GM18499 (cell line): Measurements from ENCODE around the gene PRICKLE1.

Experiments used
- ATAC-seq: cut with Tn5 transposase; IDR thresholded peaks from one replicate; pipeline ENCODE4 v1.9.1; 2021; ENCODE audit warnings: moderate number of reproducible peaks; ENCODE audit not compliant: insufficient read depth, unreplicated experiment

PRICKLE1 gene

GRCh38 chr12:42590330-42590934, 886 bp upstream of the PRICKLE1 start:
- ATAC-seq, result no peak

GRCh38 chr12:42588524-42589464, 752 bp downstream of the PRICKLE1 start:
- no peak for ATAC-seq

DNA sequence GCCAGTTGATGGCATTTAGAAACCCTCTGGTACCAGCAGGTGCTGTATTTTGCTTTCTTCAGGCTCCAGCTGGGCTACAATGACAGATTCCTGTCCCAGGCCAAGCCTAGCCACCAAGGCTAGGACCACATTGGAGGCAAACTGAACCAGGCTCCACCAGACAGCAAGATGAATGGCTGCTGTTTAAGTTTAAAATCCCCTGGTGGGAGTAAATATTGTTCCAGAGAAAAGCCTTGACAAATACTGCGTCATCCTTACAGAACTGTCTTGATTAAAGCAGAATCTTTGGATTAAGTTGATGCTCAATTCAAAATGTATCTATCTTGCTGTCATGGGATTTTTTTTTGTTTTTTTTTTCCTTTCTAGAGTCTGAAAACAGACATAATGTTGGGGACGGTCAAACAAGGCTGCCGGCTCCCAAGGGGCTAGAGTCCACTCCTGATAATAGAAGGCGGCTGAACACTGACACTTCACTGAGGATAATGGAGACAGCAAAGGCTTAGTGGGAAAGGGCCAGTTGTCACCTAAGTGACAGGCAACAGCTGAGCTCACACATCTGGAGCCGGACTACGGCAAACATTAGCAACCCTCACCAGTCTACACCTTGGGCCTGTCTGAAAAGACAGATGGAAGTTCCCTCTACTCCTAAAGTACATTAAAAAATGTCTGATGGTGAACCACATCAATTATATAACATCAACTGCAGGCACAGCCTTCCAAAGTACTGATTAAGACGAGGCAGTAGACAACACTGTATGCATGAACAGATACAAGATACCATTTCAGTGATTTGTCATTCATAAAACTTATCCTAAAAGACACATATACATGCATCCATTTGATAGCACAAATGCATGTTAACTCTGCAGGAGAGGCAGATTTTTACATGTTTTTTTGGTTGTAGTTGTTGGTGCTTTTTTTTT, 1.7 kb downstream of the PRICKLE1 start:
- no peak for ATAC-seq

- ATAC-seq, result no peak
Measured at GRCh38 chr12:42586268-42586667, 3.3 kb downstream of the PRICKLE1 start.

DNA sequence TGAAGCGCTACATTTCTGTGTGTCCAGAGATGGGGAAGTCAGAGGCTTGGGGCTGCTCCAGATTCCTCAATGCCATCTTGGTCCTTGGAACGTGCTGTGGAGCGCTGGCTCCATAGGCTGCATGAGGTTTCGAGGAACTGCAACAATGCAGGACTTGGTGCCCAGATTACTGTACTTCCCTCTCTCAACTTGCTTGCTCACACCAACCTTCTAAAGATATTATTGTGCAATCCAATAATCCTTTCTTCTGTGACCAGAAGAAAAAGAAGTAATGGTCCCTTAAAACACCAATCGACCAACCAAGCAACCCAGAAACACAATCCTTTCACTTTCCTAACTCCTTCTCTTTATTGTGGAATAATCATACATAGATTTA, 3.7 kb downstream of the PRICKLE1 start:
- ATAC-seq, result no peak

- no peak for ATAC-seq
Measured at GRCh38 chr12:42585154-42585840, 4.2 kb downstream of the PRICKLE1 start.

DNA sequence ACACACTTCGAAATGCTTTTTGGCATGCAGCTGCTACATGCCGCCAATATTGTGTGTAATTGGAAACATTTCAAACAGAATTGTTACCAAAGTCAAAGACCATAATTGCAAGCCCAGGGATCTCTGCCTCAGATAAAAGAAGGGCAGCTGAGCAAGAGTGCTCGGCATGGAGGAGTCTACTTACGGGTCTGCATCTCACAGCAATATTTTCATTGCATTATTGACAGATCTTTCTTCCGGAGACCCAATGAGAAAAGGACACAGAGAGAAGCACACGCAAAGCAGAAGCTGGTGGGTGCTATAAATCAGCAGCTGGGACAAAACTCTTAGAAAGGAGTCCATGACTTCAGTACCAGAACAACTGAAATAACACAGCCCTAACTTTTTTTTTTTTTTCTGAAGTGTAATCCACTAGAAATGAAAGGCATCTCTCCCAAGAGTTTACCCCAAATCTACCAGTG, 4.9 kb downstream of the PRICKLE1 start:
- no peak for ATAC-seq

- no peak for ATAC-seq
Measured at GRCh38 chr12:42583016-42583415, 6.5 kb downstream of the PRICKLE1 start.

- no peak for ATAC-seq
Measured at GRCh38 chr12:42582498-42582897, 7.0 kb downstream of the PRICKLE1 start.

- ATAC-seq, result no peak
Measured at GRCh38 chr12:42582050-42582449, 7.5 kb downstream of the PRICKLE1 start.

GRCh38 chr12:42576374-42576773, 13.2 kb downstream of the PRICKLE1 start:
- no peak for ATAC-seq

GRCh38 chr12:42575717-42576116, 13.8 kb downstream of the PRICKLE1 start:
- no peak for ATAC-seq

GRCh38 chr12:42574851-42575266, 14.7 kb downstream of the PRICKLE1 start:
- ATAC-seq, result no peak

- ATAC-seq, result no peak
Measured at GRCh38 chr12:42571327-42572009, 18.1 kb downstream of the PRICKLE1 start.

DNA sequence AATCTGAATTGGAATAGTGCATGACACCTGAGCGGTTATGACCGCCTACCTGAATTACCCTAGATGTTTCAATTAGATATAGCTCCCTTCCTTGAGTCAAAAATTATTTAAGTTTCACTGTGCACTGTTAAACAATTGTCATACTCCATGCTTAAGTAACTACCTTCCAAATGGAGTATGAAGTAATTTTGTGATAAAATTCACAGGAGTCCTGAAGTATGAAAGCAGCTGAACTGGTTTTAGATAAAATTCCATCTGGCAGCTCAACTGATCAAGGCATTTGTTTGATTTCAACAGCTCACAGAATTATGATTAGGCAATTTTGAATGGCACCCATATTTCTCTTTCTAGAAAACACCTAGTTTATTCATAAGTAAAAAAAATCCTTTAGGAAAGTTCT, 19.5 kb downstream of the PRICKLE1 start:
- no peak for ATAC-seq

GRCh38 chr12:42568952-42569915, 20.3 kb downstream of the PRICKLE1 start:
- no peak for ATAC-seq

DNA sequence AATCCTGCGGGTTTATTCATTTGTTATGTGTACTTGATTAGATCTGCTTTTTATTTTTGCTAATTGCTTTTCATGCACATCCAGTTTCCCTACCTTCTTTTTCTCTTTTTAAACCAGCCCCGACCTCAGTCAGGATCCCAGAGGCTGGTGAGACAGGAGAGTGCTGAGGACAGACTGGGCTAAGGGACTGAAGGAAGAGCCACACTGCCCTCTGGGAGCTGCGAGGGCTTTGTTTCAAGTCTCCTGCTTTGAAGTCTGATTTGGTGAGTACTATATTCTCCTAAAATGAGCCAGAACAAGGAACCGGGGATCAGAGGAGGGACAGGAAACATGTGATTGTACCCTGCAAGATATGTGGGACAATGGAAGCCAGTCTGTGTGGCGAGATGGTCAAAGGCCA, 23.9 kb downstream of the PRICKLE1 start:
- ATAC-seq, result no peak

DNA sequence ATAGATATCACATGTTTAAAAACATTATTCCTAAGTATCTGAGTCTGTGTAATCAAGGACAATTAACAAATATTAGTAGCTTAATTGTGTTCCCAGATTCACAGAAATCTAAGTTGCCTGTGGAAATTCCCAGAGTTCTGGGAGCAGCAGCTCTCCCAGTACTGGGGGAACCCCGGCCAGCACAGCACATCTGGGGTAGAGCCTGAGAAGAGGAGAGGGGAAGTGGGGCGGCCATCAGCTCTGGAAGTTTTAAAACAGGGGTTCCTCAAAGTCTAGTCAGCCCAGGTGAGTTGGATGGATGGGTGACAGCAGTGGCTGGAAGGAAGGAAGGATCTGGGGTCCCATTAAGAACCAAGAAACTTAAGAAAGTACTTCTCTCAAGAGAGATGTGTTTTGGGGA, 24.6 kb downstream of the PRICKLE1 start:
- ATAC-seq, result no peak
